Transverse colon (tissue), 3 donors: ENCODE results near the gene GNG4.
"Not testable (repeated sequence)": the region's sequence is repeated elsewhere in the genome, so short reads cannot be mapped to it uniquely, and the experiment has no call there.

ENCODE experiments used
- CTCF ChIP-seq, 5 experiments: fragments of 200-600 bp in 3 of 5; fragments of 450-650 bp in 2 of 5; sonication (generic) in 3 of 5; IDR thresholded peaks; 1 replicate in 2 of 5; 2 replicates in 3 of 5; pipeline ENCODE4 v1.5.1; 2016 to 2017; ENCODE audit warnings: antibody characterized with exemption in 5 of 5, inconsistent platforms in 3 of 5, mild to moderate bottlenecking in 2 of 5, moderate library complexity in 1 of 5
- EP300 ChIP-seq: sonication (generic); formaldehyde crosslinking; IDR thresholded peaks from one replicate; pipeline ENCODE4 v1.6.1; 2017; ENCODE audit warnings: antibody characterized with exemption, low read depth

- TF ChIP-seq CTCF (IDR thresholded peaks at IDR 0.05); EP300: not testable (repeated sequence)
Measured at GRCh38 chr1:235647537-235647936, 2.0 kb downstream of the GNG4 start.
